ENCODE results near the gene ZNHIT2.

The ZNHIT2 gene

DNA sequence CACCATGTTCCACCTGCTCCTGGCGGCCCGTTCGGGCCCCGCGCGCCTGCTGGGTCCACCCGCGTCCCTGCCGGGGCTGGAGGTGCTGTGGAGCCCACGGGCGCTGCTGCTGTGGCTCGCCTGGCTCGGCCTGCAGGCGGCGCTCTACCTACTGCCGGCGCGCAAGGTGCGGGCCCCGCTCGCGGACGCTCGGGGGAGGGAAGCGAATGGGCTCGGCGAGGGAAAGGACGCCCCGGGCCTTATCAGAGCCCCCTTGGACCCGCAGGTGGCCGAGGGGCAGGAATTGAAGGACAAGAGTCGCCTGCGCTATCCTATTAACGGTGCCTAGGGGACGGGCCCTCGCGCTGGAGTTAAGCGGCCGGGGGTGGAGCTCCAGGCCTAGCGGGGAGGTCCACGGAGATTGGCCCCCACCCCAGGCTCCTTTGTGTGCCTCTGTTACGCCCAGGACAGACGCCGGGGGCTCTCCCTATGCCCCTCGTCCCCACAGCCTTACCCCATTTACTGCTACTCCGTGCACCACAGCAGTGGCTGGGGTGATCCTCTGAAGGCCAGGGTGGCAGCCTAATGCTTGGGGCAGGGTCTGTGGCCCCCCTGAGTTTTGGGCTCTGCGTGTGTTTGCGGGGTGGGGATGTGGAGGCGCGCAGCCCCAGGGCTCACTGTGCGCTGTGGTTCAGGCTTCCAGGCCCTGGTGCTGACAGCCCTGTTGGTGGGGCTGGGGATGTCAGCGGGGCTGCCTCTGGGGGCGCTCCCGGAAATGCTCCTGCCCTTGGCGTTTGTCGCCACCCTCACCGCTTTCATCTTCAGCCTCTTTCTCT is 4.7 kb downstream of the ZNHIT2 start:
- Histone ChIP-seq H2AFZ (ENCODE audit: low read depth, low read length) (peak overlapping the region; percentile 72), H3K4ac (ENCODE audit: low read depth in 1 of 2, low read length in 2 of 2) (peak overlapping the region; percentile 1 to 76), H4K91ac (ENCODE audit: low read length) (peak overlapping the region; percentile 64), H3K4me3 (ENCODE audit: insufficient read depth in 1 of 2, low read depth in 1 of 2, low read length in 2 of 2) (peak overlapping the region; percentile 59 to 71), H2BK15ac (ENCODE audit: low read depth, poor library complexity, severe bottlenecking) (no peak overlapping the region), H3K4me1 (ENCODE audit: control insufficient read depth, insufficient read depth, low read depth, low read length) (peaks cover 46% of the 10 kb centered on the region), H2BK12ac (ENCODE audit: low read length in 2 of 2) (peak overlapping the region in 1 of 2 experiments; percentile 93), H3K9ac (ENCODE audit: low read length) (peak overlapping the region; percentile 77), H3K27ac (ENCODE audit: low read length, poor library complexity, severe bottlenecking) (peak overlapping the region; percentile 87), H2BK5ac (ENCODE audit: low read depth, low read length, poor library complexity, severe bottlenecking) (peak overlapping the region; percentile 33), H3K27me3 (ENCODE audit: control insufficient read depth in 1 of 2, insufficient read depth in 1 of 2, low read length in 2 of 2) (no peaks in the 10 kb centered on the region), H3K4me2 (ENCODE audit: low read length, poor library complexity, severe bottlenecking) (peak overlapping the region; percentile 92), H2BK120ac (ENCODE audit: low read depth, low read length) (no peak overlapping the region), H3K36me3 (ENCODE audit: control insufficient read depth in 1 of 2, insufficient read depth in 2 of 2, low read depth in 1 of 2, low read length in 2 of 2) (peaks cover 32 to 55% of the 10 kb centered on the region in 2 experiments), H3K79me1 (replicated peaks; ENCODE audit: low read length, poor library complexity, severe bottlenecking) (peaks cover 34% of the 10 kb centered on the region), H3K23ac (ENCODE audit: low read length in 2 of 2) (peak overlapping the region in 1 of 2 experiments; percentile 66), H4K8ac (ENCODE audit: low read length) (peak overlapping the region; percentile 80), H2AK5ac (ENCODE audit: low read length, severe bottlenecking) (peak overlapping the region; percentile 56), H3K14ac (ENCODE audit: low read length in 2 of 2) (peak overlapping the region in 1 of 2 experiments; percentile 64), H3K18ac (ENCODE audit: low read depth in 1 of 2, low read length in 2 of 2) (peak overlapping the region; percentile 65 to 81), H3K9me3 (ENCODE audit: control insufficient read depth, low read length) (no peaks in the 10 kb centered on the region)
- DNase-seq: peak; percentile 54
- WGBS: 1% methylated on average over 47 of the region's 57 CpGs

DNA sequence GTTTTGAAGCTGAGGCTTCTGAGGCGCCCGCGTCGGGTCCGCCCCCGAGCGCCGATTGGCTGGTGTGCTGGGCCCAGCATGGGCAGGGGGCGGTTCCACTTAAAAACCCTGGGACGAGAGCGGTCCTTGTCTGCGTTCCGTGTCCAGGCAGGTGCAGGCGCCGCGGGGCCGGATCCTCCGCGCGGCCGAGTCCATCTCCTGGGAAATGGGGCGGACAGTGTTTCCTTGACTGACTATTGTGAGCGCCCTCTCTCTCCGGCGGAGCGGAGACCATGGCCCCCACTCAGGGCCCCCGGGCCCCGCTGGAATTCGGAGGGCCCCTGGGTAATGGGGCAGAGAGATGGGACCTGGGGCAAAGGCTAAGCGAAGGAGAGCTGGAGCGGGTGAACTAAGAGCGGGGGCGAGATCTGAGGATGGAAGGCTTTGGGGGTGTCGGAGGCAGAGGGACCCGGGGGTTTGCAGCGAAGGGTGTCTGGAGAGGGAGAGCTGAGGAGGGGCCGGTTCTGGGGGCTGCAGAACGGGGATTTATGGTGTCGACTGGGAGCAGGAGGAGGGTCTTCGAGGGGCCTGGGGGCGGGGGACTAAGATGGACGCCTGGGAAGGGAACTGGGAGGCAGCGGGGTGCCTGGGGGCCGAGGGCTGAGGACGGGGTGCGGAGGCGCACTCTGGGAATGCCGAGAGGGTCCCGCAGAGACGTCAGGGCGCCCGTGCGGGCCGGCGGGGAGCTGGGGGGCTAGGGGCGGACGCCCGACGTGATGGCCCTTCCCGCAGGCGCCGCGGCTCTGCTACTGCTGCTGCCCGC is 5.6 kb downstream of the ZNHIT2 start, which contains the start of gene TM7SF2:
TSS of gene TM7SF2 (plus strand) at position 129 of the 802 bp plus-strand sequence. CDS start at position 273, 144 bp downstream.
- H3K27ac ChIP-seq (ENCODE audit: low read length, poor library complexity, severe bottlenecking): peak within 1 kb of the TSS; percentile 42
- no peak within 1 kb of the TSS for H2BK120ac ChIP-seq (ENCODE audit: low read depth, low read length)
- peak within 1 kb of the TSS; percentile 69 for H4K8ac ChIP-seq (ENCODE audit: low read length)
- peak within 1 kb of the TSS; percentile 72 for H2AFZ ChIP-seq (ENCODE audit: low read depth, low read length)
- peak within 1 kb of the TSS; percentile 59 to 71 for H3K4me3 ChIP-seq (ENCODE audit: insufficient read depth in 1 of 2, low read depth in 1 of 2, low read length in 2 of 2)
- peak within 1 kb of the TSS; percentile 48 for H2BK5ac ChIP-seq (ENCODE audit: low read depth, low read length, poor library complexity, severe bottlenecking)
- peak within 1 kb of the TSS in 1 of 2 experiments; percentile 64 for H3K14ac ChIP-seq (ENCODE audit: low read length in 2 of 2)
- peak within 1 kb of the TSS; percentile 9 to 81 for H3K18ac ChIP-seq (ENCODE audit: low read depth in 1 of 2, low read length in 2 of 2)
- DNase-seq: peak; percentile 94
- H3K36me3 ChIP-seq (ENCODE audit: control insufficient read depth in 1 of 2, insufficient read depth in 2 of 2, low read depth in 1 of 2, low read length in 2 of 2): peaks cover 32 to 63% of the 10 kb centered on the region in 2 experiments
- no peaks in the 10 kb centered on the region for H3K27me3 ChIP-seq (ENCODE audit: control insufficient read depth in 1 of 2, insufficient read depth in 1 of 2, low read length in 2 of 2)
- H4K91ac ChIP-seq (ENCODE audit: low read length): peak within 1 kb of the TSS; percentile 56
- H3K9ac ChIP-seq (ENCODE audit: low read length): peak within 1 kb of the TSS; percentile 77
- H3K4me2 ChIP-seq (ENCODE audit: low read length, poor library complexity, severe bottlenecking): peak within 1 kb of the TSS; percentile 92
- H3K79me1 ChIP-seq (replicated peaks; ENCODE audit: low read length, poor library complexity, severe bottlenecking): peaks cover 42% of the 10 kb centered on the region
- H2BK12ac ChIP-seq (ENCODE audit: low read length in 2 of 2): peak within 1 kb of the TSS in 1 of 2 experiments; percentile 47
- H2AK5ac ChIP-seq (ENCODE audit: low read length, severe bottlenecking): peak within 1 kb of the TSS; percentile 27
- H2BK15ac ChIP-seq (ENCODE audit: low read depth, poor library complexity, severe bottlenecking): no peak within 1 kb of the TSS
- H3K4ac ChIP-seq (ENCODE audit: low read depth in 1 of 2, low read length in 2 of 2): peak within 1 kb of the TSS in 1 of 2 experiments; percentile 76
- no peak within 1 kb of the TSS for H3K23ac ChIP-seq (ENCODE audit: low read length in 2 of 2)
- peaks cover 48% of the 10 kb centered on the region for H3K4me1 ChIP-seq (ENCODE audit: control insufficient read depth, insufficient read depth, low read depth, low read length)
- H3K9me3 ChIP-seq (ENCODE audit: control insufficient read depth, low read length): no peaks in the 10 kb centered on the region
- under 1% methylated on average over 55 of the region's 64 CpGs for WGBS

DNA sequence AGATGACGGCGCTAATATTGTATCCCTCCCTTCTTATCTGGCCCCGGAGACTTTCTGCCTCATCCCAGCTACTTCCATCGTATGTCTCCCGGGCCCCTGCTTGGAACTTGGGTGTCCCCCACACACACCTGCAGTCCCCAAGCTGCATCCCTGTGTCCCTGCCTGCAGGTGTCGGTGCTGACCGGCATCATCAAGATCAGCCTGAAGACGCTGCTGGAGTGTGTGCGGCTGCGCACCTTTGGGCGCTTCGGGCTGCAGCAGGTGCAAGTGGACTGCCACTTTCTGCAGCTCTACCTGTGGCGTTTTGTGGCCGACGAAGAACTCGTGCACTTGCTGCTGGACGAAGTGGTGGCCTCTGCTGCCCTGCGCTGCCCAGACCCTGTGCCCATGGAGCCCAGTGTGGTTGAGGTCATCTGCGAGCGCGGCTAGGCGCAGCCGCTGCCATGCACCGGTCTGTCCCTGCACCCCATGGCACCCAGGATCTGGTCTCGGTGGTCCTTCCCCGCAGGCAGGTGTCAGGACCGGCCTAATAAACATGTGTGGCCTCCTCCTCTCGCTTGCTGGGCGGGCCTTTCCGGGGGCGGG is 6.2 kb downstream of the ZNHIT2 start:
- Histone ChIP-seq H3K27me3 (ENCODE audit: control insufficient read depth in 1 of 2, insufficient read depth in 1 of 2, low read length in 2 of 2) (no peaks in the 10 kb centered on the region), H2BK15ac (ENCODE audit: low read depth, poor library complexity, severe bottlenecking) (no peak overlapping the region), H3K14ac (ENCODE audit: low read length in 2 of 2) (no peak overlapping the region), H3K9ac (ENCODE audit: low read length) (no peak overlapping the region), H3K18ac (ENCODE audit: low read depth in 1 of 2, low read length in 2 of 2) (no peak overlapping the region), H2AK5ac (ENCODE audit: low read length, severe bottlenecking) (no peak overlapping the region), H3K79me1 (replicated peaks; ENCODE audit: low read length, poor library complexity, severe bottlenecking) (peaks cover 44% of the 10 kb centered on the region), H3K9me3 (ENCODE audit: control insufficient read depth, low read length) (no peaks in the 10 kb centered on the region), H2BK120ac (ENCODE audit: low read depth, low read length) (no peak overlapping the region), H2BK5ac (ENCODE audit: low read depth, low read length, poor library complexity, severe bottlenecking) (no peak overlapping the region), H4K91ac (ENCODE audit: low read length) (peak overlapping the region; percentile 29), H3K27ac (ENCODE audit: low read length, poor library complexity, severe bottlenecking) (no peak overlapping the region), H2BK12ac (ENCODE audit: low read length in 2 of 2) (peak overlapping the region in 1 of 2 experiments; percentile 33), H3K4me1 (ENCODE audit: control insufficient read depth, insufficient read depth, low read depth, low read length) (peaks cover 42% of the 10 kb centered on the region), H3K4ac (ENCODE audit: low read depth in 1 of 2, low read length in 2 of 2) (no peak overlapping the region), H3K36me3 (ENCODE audit: control insufficient read depth in 1 of 2, insufficient read depth in 2 of 2, low read depth in 1 of 2, low read length in 2 of 2) (peaks cover 29 to 59% of the 10 kb centered on the region in 2 experiments), H3K23ac (ENCODE audit: low read length in 2 of 2) (no peak overlapping the region), H4K8ac (ENCODE audit: low read length) (no peak overlapping the region), H2AFZ (ENCODE audit: low read depth, low read length) (no peak overlapping the region), H3K4me2 (ENCODE audit: low read length, poor library complexity, severe bottlenecking) (no peak overlapping the region), H3K4me3 (ENCODE audit: insufficient read depth in 1 of 2, low read depth in 1 of 2, low read length in 2 of 2) (no peak overlapping the region)
- no peak for DNase-seq
- 71% methylated on average over 31 of the region's 31 CpGs for WGBS

Measured in mesenchymal stem cell (in vitro differentiated cells and primary cell).